HEK293T (cell line): ENCODE data around the gene SOX18.
"Not testable (repeated sequence)": the region's sequence is repeated elsewhere in the genome, so short reads cannot be mapped to it uniquely, and the experiment has no call there.

Source experiments
- ARNT ChIP-seq: fragments of 450-650 bp; IDR thresholded peaks from 2 replicates; pipeline ENCODE4 v1.6.1; 2017; ENCODE audit warnings: mild to moderate bottlenecking
- BHLHE40 ChIP-seq: fragments of 450-650 bp; IDR thresholded peaks from 2 replicates; pipeline ENCODE4 v1.6.1; 2016; ENCODE audit warnings: mild to moderate bottlenecking, moderate library complexity, borderline replicate concordance
- CTBP1 ChIP-seq: fragments of 450-650 bp; IDR thresholded peaks from 2 replicates; pipeline ENCODE4 v1.6.1; 2016; ENCODE audit warnings: borderline replicate concordance
- FOXA1 ChIP-seq: fragments of 450-650 bp; IDR thresholded peaks from 2 replicates; pipeline ENCODE4 v1.6.1; 2016; ENCODE audit warnings: mild to moderate bottlenecking
- FOXK2 ChIP-seq: fragments of 450-650 bp; IDR thresholded peaks from 2 replicates; pipeline ENCODE4 v1.6.1; 2016; ENCODE audit warnings: mild to moderate bottlenecking
- FOXM1 ChIP-seq: fragments of 450-650 bp; IDR thresholded peaks from 2 replicates; pipeline ENCODE4 v1.6.1; 2017; ENCODE audit warnings: mild to moderate bottlenecking, borderline replicate concordance
- HDGF ChIP-seq: fragments of 450-650 bp; IDR thresholded peaks from 2 replicates; pipeline ENCODE4 v1.6.1; 2017; ENCODE audit warnings: antibody characterized with exemption, borderline replicate concordance
- NFRKB ChIP-seq: fragments of 450-650 bp; IDR thresholded peaks from 2 replicates; pipeline ENCODE4 v1.6.1; 2016; ENCODE audit warnings: mild to moderate bottlenecking, moderate library complexity
- SP1 ChIP-seq: fragments of 450-650 bp; IDR thresholded peaks from 2 replicates; pipeline ENCODE4 v1.6.1; 2017
- SUZ12 ChIP-seq: fragments of 450-650 bp; IDR thresholded peaks from 2 replicates; pipeline ENCODE4 v1.6.1; 2016; ENCODE audit warnings: mild to moderate bottlenecking
- ZNF384 ChIP-seq: fragments of 450-650 bp; IDR thresholded peaks from 2 replicates; pipeline ENCODE4 v1.6.1; 2016
- TF ChIP-seq, protein P1 (sequence below): fragments of 450-650 bp; IDR thresholded peaks from 2 replicates; pipeline ENCODE4 v1.6.1; 2016

DNA sequence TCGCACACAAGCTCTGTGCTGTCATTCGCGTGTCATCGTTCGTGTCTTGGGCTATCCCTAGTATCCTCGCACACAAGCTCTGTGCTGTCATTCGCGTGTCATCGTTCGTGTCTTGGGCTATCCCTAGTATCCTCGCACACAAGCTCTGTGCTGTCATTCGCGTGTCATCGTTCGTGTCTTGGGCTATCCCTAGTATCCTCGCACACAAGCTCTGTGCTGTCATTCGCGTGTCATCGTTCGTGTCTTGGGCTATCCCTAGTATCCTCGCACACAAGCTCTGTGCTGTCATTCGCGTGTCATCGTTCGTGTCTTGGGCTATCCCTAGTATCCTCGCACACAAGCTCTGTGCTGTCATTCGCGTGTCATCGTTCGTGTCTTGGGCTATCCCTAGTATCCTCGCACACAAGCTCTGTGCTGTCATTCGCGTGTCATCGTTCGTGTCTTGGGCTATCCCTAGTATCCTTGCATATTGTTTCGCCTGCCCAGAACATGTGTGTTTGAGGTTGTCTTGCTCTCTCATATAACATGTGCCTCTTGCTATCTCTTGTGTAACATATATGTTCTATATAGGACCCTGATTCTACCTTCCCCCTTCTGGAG, 37.9 kb upstream of the SOX18 start:
- TF ChIP-seq SP1, NFRKB, FOXA1, FOXK2, ARNT, SUZ12, BHLHE40, FOXM1, ZNF384, CTBP1, HDGF: not testable (repeated sequence)
- TF ChIP-seq, protein P1, sequence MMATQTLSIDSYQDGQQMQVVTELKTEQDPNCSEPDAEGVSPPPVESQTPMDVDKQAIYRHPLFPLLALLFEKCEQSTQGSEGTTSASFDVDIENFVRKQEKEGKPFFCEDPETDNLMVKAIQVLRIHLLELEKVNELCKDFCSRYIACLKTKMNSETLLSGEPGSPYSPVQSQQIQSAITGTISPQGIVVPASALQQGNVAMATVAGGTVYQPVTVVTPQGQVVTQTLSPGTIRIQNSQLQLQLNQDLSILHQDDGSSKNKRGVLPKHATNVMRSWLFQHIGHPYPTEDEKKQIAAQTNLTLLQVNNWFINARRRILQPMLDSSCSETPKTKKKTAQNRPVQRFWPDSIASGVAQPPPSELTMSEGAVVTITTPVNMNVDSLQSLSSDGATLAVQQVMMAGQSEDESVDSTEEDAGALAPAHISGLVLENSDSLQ, result not testable (repeated sequence)
